ENCODE data around the gene SLC35E4. TPM values are rescaled to one million over a fixed set of nuclear protein-coding genes. Genes with fewer than 3 reads are reported as not detected.

Gene SLC35E4
- total and polyA plus RNA-seq, 2 experiments from 2014 or later: 8.2 to 12.2 TPM

GRCh38 chr22:30607939-30608338 is 27.6 kb upstream of the SLC35E4 start:
- H3K4me1 ChIP-seq (ENCODE audit: low read depth): peaks cover 16% of the 10 kb centered on the region
- no peaks in the 10 kb centered on the region for H3K9me3 ChIP-seq (ENCODE audit: low read depth)
- DNase-seq (ENCODE audit: low read depth in 1 of 2, low spot score in 1 of 2): no peak
- TF ChIP-seq, protein P1, sequence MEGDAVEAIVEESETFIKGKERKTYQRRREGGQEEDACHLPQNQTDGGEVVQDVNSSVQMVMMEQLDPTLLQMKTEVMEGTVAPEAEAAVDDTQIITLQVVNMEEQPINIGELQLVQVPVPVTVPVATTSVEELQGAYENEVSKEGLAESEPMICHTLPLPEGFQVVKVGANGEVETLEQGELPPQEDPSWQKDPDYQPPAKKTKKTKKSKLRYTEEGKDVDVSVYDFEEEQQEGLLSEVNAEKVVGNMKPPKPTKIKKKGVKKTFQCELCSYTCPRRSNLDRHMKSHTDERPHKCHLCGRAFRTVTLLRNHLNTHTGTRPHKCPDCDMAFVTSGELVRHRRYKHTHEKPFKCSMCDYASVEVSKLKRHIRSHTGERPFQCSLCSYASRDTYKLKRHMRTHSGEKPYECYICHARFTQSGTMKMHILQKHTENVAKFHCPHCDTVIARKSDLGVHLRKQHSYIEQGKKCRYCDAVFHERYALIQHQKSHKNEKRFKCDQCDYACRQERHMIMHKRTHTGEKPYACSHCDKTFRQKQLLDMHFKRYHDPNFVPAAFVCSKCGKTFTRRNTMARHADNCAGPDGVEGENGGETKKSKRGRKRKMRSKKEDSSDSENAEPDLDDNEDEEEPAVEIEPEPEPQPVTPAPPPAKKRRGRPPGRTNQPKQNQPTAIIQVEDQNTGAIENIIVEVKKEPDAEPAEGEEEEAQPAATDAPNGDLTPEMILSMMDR (IDR thresholded peaks at IDR 0.05; ENCODE audit: low read depth, low read length): no peak
- H3K4me3 ChIP-seq: no peak overlapping the region
- H3K27me3 ChIP-seq: no peaks in the 10 kb centered on the region
- no peak overlapping the region for H3K27ac ChIP-seq
- H3K36me3 ChIP-seq: no peaks in the 10 kb centered on the region

- no peaks in the 10 kb centered on the region for H3K9me3 ChIP-seq (ENCODE audit: low read depth)
- peaks cover 16% of the 10 kb centered on the region for H3K4me1 ChIP-seq (ENCODE audit: low read depth)
- peak in 1 of 2 donors; percentile 78 for DNase-seq (ENCODE audit: low read depth in 1 of 2, low spot score in 1 of 2)
- TF ChIP-seq, protein P1 (IDR thresholded peaks at IDR 0.05; ENCODE audit: low read depth, low read length): no peak
- H3K27me3 ChIP-seq: no peaks in the 10 kb centered on the region
- no peaks in the 10 kb centered on the region for H3K36me3 ChIP-seq
- no peak overlapping the region for H3K27ac ChIP-seq
- no peak overlapping the region for H3K4me3 ChIP-seq
These were observed 26.1 kb upstream of the SLC35E4 start for GRCh38 chr22:30609260-30610185.

GRCh38 chr22:30610299-30610698 is 25.3 kb upstream of the SLC35E4 start:
- no peak overlapping the region for H3K27ac ChIP-seq
- TF ChIP-seq, protein P1 (IDR thresholded peaks at IDR 0.05; ENCODE audit: low read depth, low read length): no peak
- H3K4me3 ChIP-seq: no peak overlapping the region
- no peaks in the 10 kb centered on the region for H3K36me3 ChIP-seq
- no peaks in the 10 kb centered on the region for H3K9me3 ChIP-seq (ENCODE audit: low read depth)
- no peaks in the 10 kb centered on the region for H3K27me3 ChIP-seq
- DNase-seq (ENCODE audit: low read depth in 1 of 2, low spot score in 1 of 2): no peak
- H3K4me1 ChIP-seq (ENCODE audit: low read depth): peaks cover 16% of the 10 kb centered on the region

GRCh38 chr22:30611197-30611596 is 24.4 kb upstream of the SLC35E4 start:
- no peaks in the 10 kb centered on the region for H3K36me3 ChIP-seq
- no peak overlapping the region for H3K4me3 ChIP-seq
- peaks cover 11% of the 10 kb centered on the region for H3K4me1 ChIP-seq (ENCODE audit: low read depth)
- DNase-seq (ENCODE audit: low read depth in 1 of 2, low spot score in 1 of 2): no peak
- no peak overlapping the region for H3K27ac ChIP-seq
- H3K27me3 ChIP-seq: no peaks in the 10 kb centered on the region
- no peaks in the 10 kb centered on the region for H3K9me3 ChIP-seq (ENCODE audit: low read depth)
- TF ChIP-seq, protein P1 (IDR thresholded peaks at IDR 0.05; ENCODE audit: low read depth, low read length): no peak

DNA sequence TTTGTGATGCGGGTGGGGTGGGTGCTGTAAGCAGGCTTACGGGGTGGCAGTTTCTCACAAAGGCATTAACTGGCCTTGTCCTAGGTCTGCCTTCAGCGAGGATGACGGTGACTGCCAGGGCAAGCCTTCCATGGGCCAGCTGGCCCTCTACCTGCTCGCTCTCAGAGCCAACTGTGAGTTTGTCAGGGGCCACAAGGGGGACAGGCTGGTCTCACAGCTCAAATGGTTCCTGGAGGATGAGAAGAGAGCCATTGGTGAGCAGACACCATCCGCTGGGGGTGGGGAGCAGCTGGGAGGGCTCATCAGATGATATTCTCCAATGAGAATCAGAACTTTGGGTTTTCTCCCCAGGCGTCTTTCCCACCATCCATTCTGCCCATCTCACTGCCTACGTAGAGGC is 22.8 kb upstream of the SLC35E4 start:
- Histone ChIP-seq H3K4me3 (no peak overlapping the region), H3K4me1 (ENCODE audit: low read depth) (peaks cover 2% of the 10 kb centered on the region), H3K9me3 (ENCODE audit: low read depth) (no peaks in the 10 kb centered on the region), H3K27ac (no peak overlapping the region), H3K27me3 (no peaks in the 10 kb centered on the region), H3K36me3 (no peaks in the 10 kb centered on the region)
- TF ChIP-seq, protein P1 (IDR thresholded peaks at IDR 0.05; ENCODE audit: low read depth, low read length): no peak
- DNase-seq (ENCODE audit: low read depth in 1 of 2, low spot score in 1 of 2): no peak
